ENCODE results near the gene KLHDC3. TPM values are rescaled to one million over a fixed set of nuclear protein-coding genes. Genes with fewer than 3 reads are reported as not detected.

KLHDC3 gene
- total and polyA plus RNA-seq, 2 of the 13 experiments (the other 11 are each of a cell fraction or from before 2014, with no cell fraction given) = 78.3 to 91.5 TPM

- no peak for TF ChIP-seq ZNF501 (CRISPR knock-in tag; IDR thresholded peaks at IDR 0.05)
- no peak for TF ChIP-seq ZNF639 (CRISPR knock-in tag; conservative IDR thresholded peaks at IDR 0.05)
- TF ChIP-seq ZNF121 (CRISPR knock-in tag; IDR thresholded peaks at IDR 0.05) = no peak
- no peak for TF ChIP-seq ZNF549 (CRISPR knock-in tag; IDR thresholded peaks at IDR 0.05)
Observed at GRCh38 chr6:42973926-42974325, 40.1 kb upstream of the KLHDC3 start (continued).

GRCh38 chr6:42974919-42975505 lies 39.0 kb upstream of the KLHDC3 start:
- ChIA-PET POLR2A (interaction anchor here (0.9 to 3.0 kb wide), 4 partner anchors 9 to 46 kb away, joined by 3 to 17 read pairs (median 4); partner anchors contain the start of genes CNPY3, GNMT, KLHDC3 and MEA1), CTCF (ENCODE audit: low intra/inter-chr PET ratio, low total read pairs) (no interaction called here)
- FAIRE-seq = no peak
- in situ Hi-C loops (cut with HindIII; ENCODE audit: extremely low pct_ligation_motif_present, low pct_unique_long_range_greater_than_20kb) = no loop called here
- no peak for DNase-seq (ENCODE audit: low spot score)
- Histone ChIP-seq H3K36me3 (replicated peaks in 1 of 2; ENCODE audit: control insufficient read depth in 1 of 2, insufficient read depth in 2 of 2, low read length in 2 of 2) (no peaks in the 10 kb centered on the region), H4K20me1 (ENCODE audit: insufficient read depth, low read length) (no peaks in the 10 kb centered on the region), H3K9me3 (ENCODE audit: low read length) (no peaks in the 10 kb centered on the region), H3K4me3 (replicated peaks in 1 of 3; ENCODE audit: insufficient read depth in 1 of 3, low read depth in 2 of 3, low read length in 3 of 3) (no peak overlapping the region), H3K27me3 (ENCODE audit: control insufficient read depth in 1 of 2, insufficient read depth in 2 of 2, low read length in 2 of 2) (no peaks in the 10 kb centered on the region; a peak in 1 of 5 replicates), H3K4me2 (ENCODE audit: low read depth, low read length) (no peak overlapping the region), H3K9ac (ENCODE audit: insufficient read depth, low read depth, low read length) (no peak overlapping the region), H3K27ac (ENCODE audit: extremely low read length, insufficient read depth, low read length) (no peak overlapping the region), H2AFZ (ENCODE audit: low read length) (no peak overlapping the region), H3K79me2 (ENCODE audit: insufficient read depth, low read length) (peaks cover 10% of the 10 kb centered on the region), H3K4me1 (ENCODE audit: insufficient read depth, low read length) (peaks cover 46% of the 10 kb centered on the region)
- no TSS peak for BruUV-seq (replicated peaks)
- intact Hi-C loops (cut with micrococcal nuclease; ENCODE audit: unreplicated experiment) = no loop called here
- WGBS (ENCODE audit: low lambda C conversion rate) = 89% methylated on average over 5 of the region's 5 CpGs
- ATAC-seq = no peak
- TF ChIP-seq ZNF3 (CRISPR knock-in tag; IDR thresholded peaks at IDR 0.05) (no peak), NFKB2 (CRISPR knock-in tag; IDR thresholded peaks at IDR 0.05; ENCODE audit: borderline replicate concordance) (no peak), ZBTB39 (CRISPR knock-in tag; IDR thresholded peaks at IDR 0.05) (no peak), DRAP1 (CRISPR knock-in tag; IDR thresholded peaks at IDR 0.05) (no peak), ZNF10 (CRISPR knock-in tag; IDR thresholded peaks at IDR 0.05; ENCODE audit: borderline replicate concordance, low read depth) (no peak), NONO (IDR thresholded peaks at IDR 0.05) (no peak), NONO (CRISPR knock-in tag; conservative IDR thresholded peaks at IDR 0.05) (no peak), ARNT2 (CRISPR knock-in tag; IDR thresholded peaks at IDR 0.05; ENCODE audit: low read depth) (no peak), RBM22 (optimal IDR thresholded peaks at IDR 0.05; ENCODE audit: low read length) (peak; percentile 25), ZNF256 (CRISPR knock-in tag; conservative IDR thresholded peaks at IDR 0.05) (no peak), ATM (IDR thresholded peaks at IDR 0.05; ENCODE audit: borderline replicate concordance) (no peak)
